GM12878 (cell line): ENCODE measurements around the gene VTI1A. TPM values are rescaled to one million over a fixed set of nuclear protein-coding genes. Genes with fewer than 3 reads are reported as not detected.

ENCODE experiments used
- ATAC-seq: fragments of 200-7000 bp; cut with Tn5 transposase; 3 replicates; pipeline ENCODE4 v1.9.1; 2020; ENCODE audit warnings: mild to moderate bottlenecking, moderate library complexity
- BruUV-seq: library from RNA; stranded (reverse); fragments of 400-500 nt; replicated peaks from 2 replicates; lab custom pipeline; 2021; lab: Mats Ljungman, UMichigan
- CTCF ChIA-PET: fragments of 300-600 bp; sonication (Branson Sonifier 250); formaldehyde crosslinking; extraction: SDS; loops from one replicate; lab custom pipeline; 2021; ENCODE audit warnings: inconsistent platforms; lab: Yijun Ruan, JAX
- POLR2A ChIA-PET: fragments of 350-600 bp; formaldehyde crosslinking; extraction: SDS; loops from one replicate; lab custom pipeline; 2021; ENCODE audit warnings: inconsistent platforms; lab: Charles Lee
- RAD21 ChIA-PET: fragments of 300-600 bp; sonication (Branson Sonifier 250); formaldehyde crosslinking; loops from one replicate; lab custom pipeline; 2023; ENCODE audit warnings: antibody characterized with exemption; ENCODE audit not compliant: unreplicated experiment; lab: Charles Lee
- SMC1A ChIA-PET: fragments of 300-600 bp; sonication (Branson Sonifier 250); formaldehyde crosslinking; loops from one replicate; lab custom pipeline; 2023; ENCODE audit not compliant: unreplicated experiment, uncharacterized antibody; lab: Charles Lee
- DNase-seq: peaks from one replicate; pipeline ENCODE4 v3.0.0-alpha.2; 2011; ENCODE audit warnings: low read depth, low spot score
- FAIRE-seq: peaks from 3 replicates; lab custom pipeline; 2011; peaks lifted over from hg19 to GRCh38; lab: Jason Lieb, UNC
- H2AFZ ChIP-seq: 2 replicates; pipeline ENCODE4 v1.6.0; 2011; ENCODE audit warnings: low read depth, low read length, control low read depth; ENCODE audit not compliant: control insufficient read depth
- H3K27ac ChIP-seq: 2 replicates; pipeline ENCODE4 v1.5.1; 2011; ENCODE audit warnings: control low read depth; ENCODE audit not compliant: control insufficient read depth, insufficient read depth
- H3K27me3 ChIP-seq, 2 experiments: replicated peaks in 1 of 2; 2 replicates each; pipeline versions ENCODE4 v1.6.0 to v1.6.1; 2011; ENCODE audit warnings: low read length in 1 of 2; ENCODE audit not compliant: control insufficient read depth in 2 of 2, insufficient read depth in 2 of 2
- H3K36me3 ChIP-seq, 2 experiments: 2 replicates each; pipeline ENCODE4 v1.5.1; 2011; ENCODE audit warnings: low read length in 1 of 2; ENCODE audit not compliant: control insufficient read depth in 2 of 2, insufficient read depth in 2 of 2
- H3K4me1 ChIP-seq: 2 replicates; pipeline ENCODE4 v1.6.1; 2011; ENCODE audit warnings: mild to moderate bottlenecking, low read length, moderate library complexity, mixed read lengths; ENCODE audit not compliant: control insufficient read depth, insufficient read depth
- H3K4me2 ChIP-seq: 2 replicates; pipeline ENCODE4 v1.6.0; 2011; ENCODE audit warnings: control low read depth; ENCODE audit not compliant: control insufficient read depth, insufficient read depth
- H3K4me3 ChIP-seq: fragments of 200-600 bp; sonication (generic); 2 replicates; pipeline ENCODE4 v1.5.1; 2016
- H3K79me2 ChIP-seq: 2 replicates; pipeline ENCODE4 v1.6.0; 2011; ENCODE audit warnings: low read length; ENCODE audit not compliant: control insufficient read depth, insufficient read depth
- H3K9ac ChIP-seq: 2 replicates; pipeline ENCODE4 v1.8.0; 2011; ENCODE audit warnings: low read length, control low read depth, mixed read lengths; ENCODE audit not compliant: control insufficient read depth, insufficient read depth
- H3K9me3 ChIP-seq: replicated peaks from 3 replicates; pipeline ENCODE4 v1.5.1; 2011; ENCODE audit warnings: mild to moderate bottlenecking, low read length; ENCODE audit not compliant: control insufficient read depth, insufficient read depth
- H4K20me1 ChIP-seq: 2 replicates; pipeline ENCODE4 v1.6.0; 2011; ENCODE audit not compliant: control insufficient read depth, insufficient read depth
- BHLHE40 ChIP-seq, 2 experiments: fragments of 450-650 bp in 1 of 2; IDR thresholded peaks; 2 replicates each; pipeline ENCODE4 v1.6.1; 2011 to 2017; ENCODE audit warnings: low read depth in 2 of 2, borderline replicate concordance in 1 of 2, improper control_type of control experiment in 1 of 2, low read length in 1 of 2, mild to moderate bottlenecking in 1 of 2
- CEBPB ChIP-seq, 2 experiments: fragments of 150-350 bp in 1 of 2; IDR thresholded peaks; 2 replicates each; pipeline ENCODE4 v1.6.1; 2012 to 2014; ENCODE audit warnings: low read depth in 2 of 2, low read length in 2 of 2, borderline replicate concordance in 1 of 2, inconsistent platforms in 1 of 2
- JUNB ChIP-seq: IDR thresholded peaks from 2 replicates; pipeline ENCODE4 v1.6.1; 2016; ENCODE audit warnings: antibody characterized with exemption, mild to moderate bottlenecking
- MEF2A ChIP-seq: IDR thresholded peaks from 2 replicates; pipeline ENCODE4 v1.6.1; 2011; ENCODE audit warnings: low read depth, mild to moderate bottlenecking, low read length, moderate library complexity; ENCODE audit not compliant: insufficient read depth
- MTA2 ChIP-seq: fragments of 450-650 bp; IDR thresholded peaks from 2 replicates; pipeline ENCODE4 v1.6.1; 2016; ENCODE audit warnings: low read depth, mild to moderate bottlenecking, moderate library complexity
- NFYB ChIP-seq: IDR thresholded peaks from 2 replicates; pipeline ENCODE4 v1.6.1; 2011; ENCODE audit warnings: low read depth, mild to moderate bottlenecking, low read length, improper control_type of control experiment, moderate library complexity; ENCODE audit not compliant: insufficient read depth
- SRF ChIP-seq, 2 experiments: IDR thresholded peaks; 2 replicates each; pipeline ENCODE4 v1.6.1; 2011; ENCODE audit warnings: low read depth in 2 of 2, low read length in 2 of 2, mild to moderate bottlenecking in 1 of 2, moderate library complexity in 1 of 2
- SUZ12 ChIP-seq: fragments of 200-600 bp; sonication (generic); IDR thresholded peaks from one replicate; pipeline ENCODE4 v1.6.1; 2018; ENCODE audit warnings: antibody characterized with exemption, mild to moderate bottlenecking; ENCODE audit not compliant: unreplicated experiment
- TARDBP ChIP-seq: IDR thresholded peaks from 2 replicates; pipeline ENCODE4 v1.6.1; 2016; ENCODE audit warnings: borderline replicate concordance
- TCF7 ChIP-seq: IDR thresholded peaks from 2 replicates; pipeline ENCODE4 v1.6.1; 2014; ENCODE audit warnings: antibody characterized with exemption, borderline replicate concordance
- WGBS: methylation state at CpG from one replicate; pipeline ENCODE4 v1.1.6; 2016; ENCODE audit warnings: low lambda C conversion rate; ENCODE audit not compliant: insufficient replicate concordance, insufficient coverage; ENCODE audit errors: missing lambda C conversion rate; 5-methylcytosine and 5-hydroxymethylcytosine counted together
- in situ Hi-C: fragments of 300-500 bp; cut with MboI; formaldehyde crosslinking; loops from 9 replicates; pipeline ENCODE4 v1.14.3; 2018; ENCODE audit warnings: mixed read lengths
- intact Hi-C: fragments of 100-400 bp; cut with micrococcal nuclease; formaldehyde crosslinking; loops from one replicate; pipeline ENCODE4 v1.14.2; 2022; ENCODE audit not compliant: unreplicated experiment
- polyA plus RNA-seq, 11 experiments: library from polyadenylated mRNA; depleted of rRNA in 4 of 11; unstranded in 6 of 11; stranded (reverse) in 5 of 11; fragments of >200 nt; fragmentation: Nextera tagmentation in 4 of 11; fragmentation: Illumina TruSeq in 1 of 11; extraction: Ambion mirVana in 4 of 11; extraction: Trizol in 1 of 11; gene quantifications; 1 replicate in 1 of 11; 2 replicates in 10 of 11; pipeline versions ENCODE4 v1.2.1 to v1.2.3, GENCODE V29; 2011 to 2016; ENCODE audit warnings: inconsistent platforms in 2 of 11, missing spikeins in 2 of 11, low read depth in 1 of 11
- total RNA-seq, 4 experiments: library from RNA; depleted of rRNA in 3 of 4; stranded (reverse); fragments of >200 nt in 3 of 4; fragmentation: Illumina TruSeq in 1 of 4; extraction: Trizol in 1 of 4; gene quantifications; 2 replicates each; pipeline versions ENCODE4 v1.2.1 to v1.2.3, GENCODE V29; 2013 to 2021
- TF ChIP-seq, protein P1 (sequence below): fragments of 450-650 bp; IDR thresholded peaks from 2 replicates; pipeline ENCODE4 v1.6.1; 2017; ENCODE audit warnings: mild to moderate bottlenecking, moderate library complexity
- TF ChIP-seq, protein P2 (sequence below): fragments of 450-650 bp; IDR thresholded peaks from 2 replicates; pipeline ENCODE4 v1.6.1; 2017; ENCODE audit warnings: borderline replicate concordance
- TF ChIP-seq, protein P3 (sequence below): fragments of 450-650 bp; IDR thresholded peaks from 2 replicates; pipeline ENCODE4 v1.6.1; 2017; ENCODE audit warnings: low read depth, mild to moderate bottlenecking, moderate library complexity

VTI1A gene
- total and polyA plus RNA-seq, 10 of the 15 experiments (the other 5 are each of a cell fraction or from before 2014, with no cell fraction given): 12.4 to 43.2 (median 27.5) TPM

DNA sequence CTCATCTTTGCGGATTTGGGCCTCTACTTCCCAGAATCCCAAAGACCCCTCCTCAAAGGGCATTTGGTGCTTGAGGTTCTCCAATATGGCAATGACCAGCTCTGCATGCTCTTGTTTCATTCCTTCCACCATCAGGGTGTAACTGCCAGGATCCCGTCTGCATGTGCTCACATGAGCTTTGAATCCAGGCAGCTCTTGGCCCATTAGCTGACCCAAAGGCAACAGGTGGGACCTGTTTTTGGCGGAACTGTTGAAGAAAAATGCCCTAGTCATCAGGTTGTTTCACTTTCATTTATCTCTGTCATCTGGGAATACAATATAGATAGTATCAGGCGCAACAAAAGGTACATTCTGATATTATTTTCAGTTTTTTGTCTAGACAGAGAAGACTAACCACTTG is 343.9 kb downstream of the VTI1A start:
- WGBS: 95% methylated on average over 4 of the region's 4 CpGs
- in situ Hi-C loops: no loop called here
- TF ChIP-seq, protein P1, sequence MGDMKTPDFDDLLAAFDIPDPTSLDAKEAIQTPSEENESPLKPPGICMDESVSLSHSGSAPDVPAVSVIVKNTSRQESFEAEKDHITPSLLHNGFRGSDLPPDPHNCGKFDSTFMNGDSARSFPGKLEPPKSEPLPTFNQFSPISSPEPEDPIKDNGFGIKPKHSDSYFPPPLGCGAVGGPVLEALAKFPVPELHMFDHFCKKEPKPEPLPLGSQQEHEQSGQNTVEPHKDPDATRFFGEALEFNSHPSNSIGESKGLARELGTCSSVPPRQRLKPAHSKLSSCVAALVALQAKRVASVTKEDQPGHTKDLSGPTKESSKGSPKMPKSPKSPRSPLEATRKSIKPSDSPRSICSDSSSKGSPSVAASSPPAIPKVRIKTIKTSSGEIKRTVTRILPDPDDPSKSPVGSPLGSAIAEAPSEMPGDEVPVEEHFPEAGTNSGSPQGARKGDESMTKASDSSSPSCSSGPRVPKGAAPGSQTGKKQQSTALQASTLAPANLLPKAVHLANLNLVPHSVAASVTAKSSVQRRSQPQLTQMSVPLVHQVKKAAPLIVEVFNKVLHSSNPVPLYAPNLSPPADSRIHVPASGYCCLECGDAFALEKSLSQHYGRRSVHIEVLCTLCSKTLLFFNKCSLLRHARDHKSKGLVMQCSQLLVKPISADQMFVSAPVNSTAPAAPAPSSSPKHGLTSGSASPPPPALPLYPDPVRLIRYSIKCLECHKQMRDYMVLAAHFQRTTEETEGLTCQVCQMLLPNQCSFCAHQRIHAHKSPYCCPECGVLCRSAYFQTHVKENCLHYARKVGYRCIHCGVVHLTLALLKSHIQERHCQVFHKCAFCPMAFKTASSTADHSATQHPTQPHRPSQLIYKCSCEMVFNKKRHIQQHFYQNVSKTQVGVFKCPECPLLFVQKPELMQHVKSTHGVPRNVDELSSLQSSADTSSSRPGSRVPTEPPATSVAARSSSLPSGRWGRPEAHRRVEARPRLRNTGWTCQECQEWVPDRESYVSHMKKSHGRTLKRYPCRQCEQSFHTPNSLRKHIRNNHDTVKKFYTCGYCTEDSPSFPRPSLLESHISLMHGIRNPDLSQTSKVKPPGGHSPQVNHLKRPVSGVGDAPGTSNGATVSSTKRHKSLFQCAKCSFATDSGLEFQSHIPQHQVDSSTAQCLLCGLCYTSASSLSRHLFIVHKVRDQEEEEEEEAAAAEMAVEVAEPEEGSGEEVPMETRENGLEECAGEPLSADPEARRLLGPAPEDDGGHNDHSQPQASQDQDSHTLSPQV: no peak
- TF ChIP-seq JUNB (no peak), TARDBP (no peak), MEF2A (no peak), SRF (IDR thresholded peaks at IDR 0.05; ENCODE audit: low read depth in 2 of 2, low read length in 2 of 2) (no peak), NFYB (no peak), SUZ12 (no peak), TCF7 (no peak), MTA2 (no peak), BHLHE40 (IDR thresholded peaks at IDR 0.05; ENCODE audit: borderline replicate concordance in 1 of 2, low read depth in 2 of 2, low read length in 1 of 2) (no peak), CEBPB (IDR thresholded peaks at IDR 0.05; ENCODE audit: borderline replicate concordance in 1 of 2, low read depth in 2 of 2, low read length in 2 of 2) (no peak)
- TF ChIP-seq, protein P2, sequence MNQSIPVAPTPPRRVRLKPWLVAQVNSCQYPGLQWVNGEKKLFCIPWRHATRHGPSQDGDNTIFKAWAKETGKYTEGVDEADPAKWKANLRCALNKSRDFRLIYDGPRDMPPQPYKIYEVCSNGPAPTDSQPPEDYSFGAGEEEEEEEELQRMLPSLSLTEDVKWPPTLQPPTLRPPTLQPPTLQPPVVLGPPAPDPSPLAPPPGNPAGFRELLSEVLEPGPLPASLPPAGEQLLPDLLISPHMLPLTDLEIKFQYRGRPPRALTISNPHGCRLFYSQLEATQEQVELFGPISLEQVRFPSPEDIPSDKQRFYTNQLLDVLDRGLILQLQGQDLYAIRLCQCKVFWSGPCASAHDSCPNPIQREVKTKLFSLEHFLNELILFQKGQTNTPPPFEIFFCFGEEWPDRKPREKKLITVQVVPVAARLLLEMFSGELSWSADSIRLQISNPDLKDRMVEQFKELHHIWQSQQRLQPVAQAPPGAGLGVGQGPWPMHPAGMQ: no peak
- TF ChIP-seq, protein P3, sequence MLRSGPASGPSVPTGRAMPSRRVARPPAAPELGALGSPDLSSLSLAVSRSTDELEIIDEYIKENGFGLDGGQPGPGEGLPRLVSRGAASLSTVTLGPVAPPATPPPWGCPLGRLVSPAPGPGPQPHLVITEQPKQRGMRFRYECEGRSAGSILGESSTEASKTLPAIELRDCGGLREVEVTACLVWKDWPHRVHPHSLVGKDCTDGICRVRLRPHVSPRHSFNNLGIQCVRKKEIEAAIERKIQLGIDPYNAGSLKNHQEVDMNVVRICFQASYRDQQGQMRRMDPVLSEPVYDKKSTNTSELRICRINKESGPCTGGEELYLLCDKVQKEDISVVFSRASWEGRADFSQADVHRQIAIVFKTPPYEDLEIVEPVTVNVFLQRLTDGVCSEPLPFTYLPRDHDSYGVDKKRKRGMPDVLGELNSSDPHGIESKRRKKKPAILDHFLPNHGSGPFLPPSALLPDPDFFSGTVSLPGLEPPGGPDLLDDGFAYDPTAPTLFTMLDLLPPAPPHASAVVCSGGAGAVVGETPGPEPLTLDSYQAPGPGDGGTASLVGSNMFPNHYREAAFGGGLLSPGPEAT: no peak

More for the DNA sequence above, 343.9 kb downstream of the VTI1A start:
- Histone ChIP-seq H2AFZ (no peak overlapping the region), H3K27me3 (no peaks in the 10 kb centered on the region), H3K4me1 (no peaks in the 10 kb centered on the region), H3K4me3 (no peak overlapping the region), H3K79me2 (no peaks in the 10 kb centered on the region), H4K20me1 (no peaks in the 10 kb centered on the region), H3K9ac (no peak overlapping the region), H3K4me2 (no peak overlapping the region), H3K36me3 (no peaks in the 10 kb centered on the region), H3K27ac (no peak overlapping the region), H3K9me3 (no peaks in the 10 kb centered on the region; the same call in 2 of the 3 replicates)
- FAIRE-seq (no peak), DNase-seq (no peak), ATAC-seq (no peak)
- no TSS peak for BruUV-seq
- ChIA-PET RAD21 (no interaction called here), CTCF (interaction anchor here (1.1 to 1.3 kb wide), 2 partner anchors 11 to 69 kb away, joined by 3 read pairs; no protein-coding TSS in a partner anchor), SMC1A (interaction anchor here (0.9 kb wide), 1 partner anchor 12 kb away, joined by 4 read pairs; no protein-coding TSS in a partner anchor), POLR2A (no interaction called here)
- intact Hi-C loops: no loop called here
